GM18861 (cell line): ENCODE results near the gene ABL2.
"Not testable (repeated sequence)": the region's sequence is repeated elsewhere in the genome, so short reads cannot be mapped to it uniquely, and the experiment has no call there.

ENCODE experiments used
- ATAC-seq: cut with Tn5 transposase; IDR thresholded peaks from one replicate; pipeline ENCODE4 v1.9.1; 2021; ENCODE audit not compliant: unreplicated experiment

The ABL2 gene

GRCh38 chr1:179217943-179218507, 11.5 kb downstream of the ABL2 start:
- ATAC-seq, result no peak

- ATAC-seq, result not testable (repeated sequence)
Observed at GRCh38 chr1:179213317-179213716, 16.2 kb downstream of the ABL2 start.

- ATAC-seq, result no peak
Observed at GRCh38 chr1:179208681-179209477, 20.6 kb downstream of the ABL2 start.

GRCh38 chr1:179206812-179207211, 22.7 kb downstream of the ABL2 start:
- no peak for ATAC-seq

GRCh38 chr1:179205284-179205683, 24.2 kb downstream of the ABL2 start:
- no peak for ATAC-seq

- no peak for ATAC-seq
Observed at GRCh38 chr1:179202161-179202560, 27.3 kb downstream of the ABL2 start.

- no peak for ATAC-seq
Observed at GRCh38 chr1:179200586-179200985, 28.9 kb downstream of the ABL2 start.

GRCh38 chr1:179197690-179198297, 31.7 kb downstream of the ABL2 start:
- no peak for ATAC-seq

GRCh38 chr1:179195857-179196256, 33.6 kb downstream of the ABL2 start:
- ATAC-seq, result not testable (repeated sequence)

GRCh38 chr1:179195376-179195775, 34.1 kb downstream of the ABL2 start:
- ATAC-seq, result no peak

- no peak for ATAC-seq
Observed at GRCh38 chr1:179194068-179194537, 35.4 kb downstream of the ABL2 start.

- no peak for ATAC-seq
Observed at GRCh38 chr1:179190861-179191260, 38.6 kb downstream of the ABL2 start.

GRCh38 chr1:179187735-179188471, 41.6 kb downstream of the ABL2 start:
- no peak for ATAC-seq

- ATAC-seq, result no peak
Observed at GRCh38 chr1:179187043-179187442, 42.4 kb downstream of the ABL2 start.

- ATAC-seq, result no peak
Observed at GRCh38 chr1:179184403-179184802, 45.1 kb downstream of the ABL2 start.

GRCh38 chr1:179183857-179184256, 45.6 kb downstream of the ABL2 start:
- no peak for ATAC-seq

- ATAC-seq, result no peak
Observed at GRCh38 chr1:179178950-179179349, 50.5 kb downstream of the ABL2 start.

- ATAC-seq, result no peak
Observed at GRCh38 chr1:179178183-179178582, 51.3 kb downstream of the ABL2 start.

- no peak for ATAC-seq
Observed at GRCh38 chr1:179177615-179178014, 51.9 kb downstream of the ABL2 start.

- ATAC-seq, result no peak
Observed at GRCh38 chr1:179177182-179177581, 52.3 kb downstream of the ABL2 start.
